Pancreas (tissue), 10 donors: ENCODE data around the gene CACYBP. TPM values are rescaled to one million over a fixed set of nuclear protein-coding genes. Genes with fewer than 3 reads are reported as not detected.

Source experiments
- ATAC-seq, 4 donors: fragments of 200-7000 bp; cut with Tn5 transposase; one replicate each; pipeline versions ENCODE4 v1.8.0 to v1.9.1; 2020; ENCODE audit warnings: mild to moderate bottlenecking in 4 of 4, moderate library complexity in 4 of 4
- DNase-seq, 6 donors: peaks; one replicate each; pipeline ENCODE4 v3.0.0-alpha.2; 2020
- FAIRE-seq: peaks from 2 replicates; lab custom pipeline; 2012; peaks lifted over from hg19 to GRCh38; lab: Jason Lieb, UNC
- H3K27ac ChIP-seq, 4 donors: fragments of 200-600 bp; sonication (generic); 1 replicate in 3 of 4; 2 replicates in 1 of 4; pipeline versions ENCODE4 v1.5.0 to v1.8.0; 2020
- H3K27me3 ChIP-seq, 4 donors: fragments of 200-600 bp; one replicate each; pipeline ENCODE4 v1.8.0; 2021
- H3K36me3 ChIP-seq, 3 donors: fragments of 200-600 bp; sonication (generic) in 1 of 3; one replicate each; pipeline versions ENCODE4 v1.5.0 to v1.8.0; 2020 to 2021
- H3K4me1 ChIP-seq, 3 donors: fragments of 200-600 bp; one replicate each; pipeline ENCODE4 v1.8.0; 2021
- H3K4me3 ChIP-seq, 4 donors: fragments of 200-600 bp; sonication (generic) in 2 of 4; one replicate each; pipeline versions ENCODE4 v1.5.0 to v1.8.0; 2020 to 2021
- H3K9me3 ChIP-seq, 4 donors: fragments of 200-600 bp; one replicate each; pipeline ENCODE4 v1.8.0; 2021
- CTCF ChIP-seq, 4 donors: fragments of 200-600 bp; sonication (generic) in 3 of 4; IDR thresholded peaks; one replicate each; pipeline versions ENCODE4 v1.5.0 to v1.8.0; 2021; ENCODE audit warnings: antibody characterized with exemption in 4 of 4
- WGBS, 2 donors: extraction: QIAGEN DNeasy Blood & Tissue Kit; methylation state at CpG; one replicate each; pipeline ENCODE4 v1.1.7; 2013; 5-methylcytosine and 5-hydroxymethylcytosine counted together
- intact Hi-C, 3 donors: fragments of 100-400 bp; cut with DNase I; formaldehyde crosslinking; loops; one replicate each; pipeline versions ENCODE4 v1.11.1 to v1.14.2; 2022
- polyA plus RNA-seq, 2 donors: library from polyadenylated mRNA; stranded (reverse); fragments of 200-250 nt; gene quantifications; one replicate each; pipeline ENCODE4 v1.2.3, GENCODE V29; 2013
- total RNA-seq, 6 donors: library from RNA; stranded (reverse); fragmentation: NEBNext Ultra II Directional in 4 of 6; extraction: Animal tissue kit (Norgen Biotek cat#: 25700) in 4 of 6; gene quantifications; one replicate each; pipeline versions ENCODE4 v1.2.1 to v1.2.4, GENCODE V29; 2021 to 2023
- donor health status: healthy with polysubstance abuse.
- donor health status: DM: no; HTN: no; CAD: no; lungs with moderate emphysema.
- donor health status: DM: no; HTN: no; CAD: no.
- donor health status: control.
- donor health status: control.
- donor health status: Bipolar disorder and iron deficiency.
- donor health status: DM: yes; HTN: yes; CAD: no.
- donor health status: DM: no; HTN: no; CAD: no.
- donor health status: DM: no; HTN: no; CAD: no.
- donor health status: DM: yes; HTN: yes; CAD: no.

The CACYBP gene
- total and polyA plus RNA-seq, 8 donors, result 14.0 to 35.2 (median 25.7) TPM

DNA sequence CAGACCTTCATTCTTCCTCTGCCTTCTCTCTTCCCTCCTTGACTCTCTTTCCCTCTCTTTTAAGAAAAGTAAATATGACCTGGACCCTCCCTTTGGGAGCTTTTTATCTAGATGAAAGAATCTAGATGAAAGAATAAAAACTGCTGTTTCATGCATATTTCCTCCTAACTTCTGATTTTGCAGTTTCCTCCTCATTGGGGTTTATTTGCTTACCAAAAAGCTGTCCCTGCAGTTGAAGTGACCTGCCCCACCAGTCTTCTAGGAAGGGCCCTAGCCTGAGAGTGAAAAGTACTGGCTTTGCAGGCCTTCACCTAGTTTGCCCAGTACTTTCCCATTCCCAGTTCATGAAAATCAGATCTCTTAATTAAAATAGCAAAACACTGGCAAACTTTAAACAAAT lies 28.3 kb upstream of the CACYBP start:
- TF ChIP-seq CTCF (IDR thresholded peaks at IDR 0.05), result no peak
- Histone ChIP-seq H3K4me3 (no peak overlapping the region), H3K4me1 (peaks cover 0 to 4% (median 0%) of the 10 kb centered on the region in 3 donors), H3K36me3 (no peaks in the 10 kb centered on the region), H3K27ac (no peak overlapping the region), H3K27me3 (no peaks in the 10 kb centered on the region), H3K9me3 (no peaks in the 10 kb centered on the region)
- ATAC-seq (no peak), DNase-seq (no peak), FAIRE-seq (no peak)
- intact Hi-C loops, result no loop called here

DNA sequence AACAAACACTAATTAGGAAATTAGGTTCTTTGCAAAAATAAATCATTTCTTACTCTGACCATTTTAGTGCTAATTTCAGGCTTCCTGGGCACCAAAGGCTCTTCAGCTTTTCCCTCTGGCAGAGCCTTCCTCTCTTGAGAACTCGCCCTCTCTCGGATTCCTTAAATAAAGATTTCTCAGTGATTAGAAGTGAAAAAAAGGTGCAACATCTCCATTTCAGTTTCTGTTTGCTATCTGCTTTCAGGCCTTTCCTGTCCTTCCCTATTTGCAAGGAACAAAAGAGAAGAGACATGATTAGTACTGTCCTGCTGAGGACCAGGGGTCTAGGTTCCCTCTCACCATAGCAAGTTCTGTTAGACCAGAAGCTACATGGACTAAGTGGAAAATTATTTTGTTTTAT lies 27.8 kb upstream of the CACYBP start:
- DNase-seq (no peak), ATAC-seq (peak in 1 of 4 donors; percentile 9), FAIRE-seq (no peak)
- H3K27me3 ChIP-seq, result no peaks in the 10 kb centered on the region
- no peak for TF ChIP-seq CTCF (IDR thresholded peaks at IDR 0.05)
- WGBS, 2 donors, result 83 to 90% methylated on average over 2 of the region's 2 CpGs
- H3K4me3 ChIP-seq, result no peak overlapping the region
- no peaks in the 10 kb centered on the region for H3K9me3 ChIP-seq
- no peak overlapping the region for H3K27ac ChIP-seq
- intact Hi-C loops, result no loop called here
- H3K4me1 ChIP-seq, result peaks cover 0 to 4% (median 0%) of the 10 kb centered on the region in 3 donors
- no peaks in the 10 kb centered on the region for H3K36me3 ChIP-seq

DNA sequence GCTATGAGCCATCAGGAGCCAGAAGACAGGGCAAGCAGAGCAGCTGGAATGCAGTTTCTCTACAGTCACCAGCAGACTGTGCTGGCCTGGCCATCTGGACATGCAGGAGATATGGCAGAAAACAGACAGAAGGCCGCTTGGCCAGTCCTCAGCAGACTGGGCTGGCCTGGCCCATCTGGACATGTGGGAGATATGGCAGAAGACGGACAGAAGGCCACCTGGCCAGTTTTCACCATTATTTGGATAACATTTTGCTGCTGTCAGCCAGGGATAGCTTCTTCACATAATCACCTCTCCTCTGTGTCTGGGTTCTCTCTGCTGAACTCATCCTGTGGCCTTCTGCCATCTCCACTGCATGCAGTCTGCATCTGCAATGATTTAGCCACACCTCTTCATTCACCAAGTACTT lies 25.0 kb upstream of the CACYBP start:
- DNase-seq (peak in 1 of 6 donors; percentile 12), FAIRE-seq (no peak), ATAC-seq (peak in 3 of 4 donors; percentile 53 to 83 (median 65))
- Histone ChIP-seq H3K36me3 (peaks cover 0 to 13% (median 6%) of the 10 kb centered on the region in 3 donors), H3K27ac (no peak overlapping the region), H3K4me3 (no peak overlapping the region), H3K27me3 (no peaks in the 10 kb centered on the region), H3K9me3 (no peaks in the 10 kb centered on the region), H3K4me1 (peaks cover 0 to 4% (median 0%) of the 10 kb centered on the region in 3 donors)
- intact Hi-C loops, result no loop called here
- 43 to 48% methylated on average over 2 of the region's 2 CpGs for WGBS, 2 donors
- no peak for TF ChIP-seq CTCF (IDR thresholded peaks at IDR 0.05)

DNA sequence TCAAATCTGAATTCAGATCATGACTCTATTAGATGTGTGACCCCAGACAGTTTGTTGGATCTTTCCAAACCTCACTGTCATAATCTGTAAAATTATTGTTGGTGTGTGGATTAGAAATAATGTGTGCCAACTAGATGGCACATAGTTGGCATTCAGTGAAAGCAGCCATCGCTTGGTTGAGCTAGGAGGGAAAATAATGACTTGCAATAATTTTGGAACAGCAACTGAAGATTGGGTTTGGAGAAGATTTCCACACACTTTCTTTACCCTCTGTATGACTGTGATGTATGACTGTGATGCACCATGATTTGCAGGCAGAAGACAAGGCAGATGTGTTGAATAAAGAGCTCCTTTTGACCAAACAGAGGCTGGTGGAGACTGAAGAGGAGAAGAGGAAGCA lies 24.0 kb upstream of the CACYBP start:
- no peak overlapping the region for H3K4me3 ChIP-seq

More for the DNA sequence above, 24.0 kb upstream of the CACYBP start:
- 81 to 89% methylated on average over 1 of the region's 1 CpG for WGBS, 2 donors
- DNase-seq (no peak), ATAC-seq (no peak), FAIRE-seq (no peak)
- H3K27me3 ChIP-seq, result no peaks in the 10 kb centered on the region
- peaks cover 0 to 4% (median 0%) of the 10 kb centered on the region in 3 donors for H3K4me1 ChIP-seq
- no peak overlapping the region for H3K27ac ChIP-seq
- no peaks in the 10 kb centered on the region for H3K9me3 ChIP-seq
- TF ChIP-seq CTCF (IDR thresholded peaks at IDR 0.05), result no peak
- peaks cover 0 to 18% (median 6%) of the 10 kb centered on the region in 3 donors for H3K36me3 ChIP-seq
- intact Hi-C loops, result no loop called here
